SH-SY5Y (cell line): Measurements from ENCODE around the gene TMEM139.

Experiments used
- GATA2 ChIP-seq: IDR thresholded peaks from 2 replicates; pipeline ENCODE4 v1.6.1; 2011; ENCODE audit warnings: mild to moderate bottlenecking, low read depth, low read length
- GATA3 ChIP-seq: IDR thresholded peaks from 2 replicates; pipeline ENCODE4 v1.6.1; 2011; ENCODE audit warnings: low read depth, mild to moderate bottlenecking, low read length, moderate library complexity

DNA sequence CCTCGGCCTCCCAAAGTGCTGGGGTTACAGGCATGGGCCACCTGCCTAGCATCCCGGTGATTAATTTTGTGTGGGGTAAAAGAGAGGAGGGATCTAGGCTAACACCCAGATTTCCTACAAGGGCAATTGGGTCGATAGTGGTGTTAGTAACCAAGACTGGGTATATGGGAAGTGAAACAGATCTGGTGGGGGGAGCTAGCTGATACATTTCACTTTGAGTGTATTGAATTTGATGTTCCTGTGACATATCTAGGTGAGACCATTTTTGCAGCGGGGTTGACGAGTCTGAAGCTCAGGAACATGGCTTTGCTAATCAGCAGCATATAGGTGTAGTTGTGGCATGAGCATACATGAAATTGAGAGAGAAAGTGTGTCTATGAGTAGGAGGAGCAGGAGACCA lies 43.1 kb downstream of the TMEM139 start:
- no peak for TF ChIP-seq GATA3
- TF ChIP-seq GATA2: no peak
